DMS53 (cell line): ENCODE measurements around the gene SCN4A.
"Not testable (repeated sequence)": the region's sequence is repeated elsewhere in the genome, so short reads cannot be mapped to it uniquely, and the experiment has no call there.

Experiments used
- DNase-seq: peaks from one replicate; lab custom pipeline; 2025; lab: John Stamatoyannopoulos, UW

SCN4A gene

GRCh38 chr17:63934183-63935112, 38.3 kb downstream of the SCN4A start:
- DNase-seq, result no peak

GRCh38 chr17:63933598-63933997, 39.1 kb downstream of the SCN4A start:
- no peak for DNase-seq

GRCh38 chr17:63932721-63933120, 40.0 kb downstream of the SCN4A start:
- DNase-seq, result no peak

- DNase-seq, result no peak
These were observed 40.6 kb downstream of the SCN4A start, which contains the start of gene CD79B for GRCh38 chr17:63931981-63932561. TSS of gene CD79B (minus strand) at chr17:63932331. CDS start at chr17:63932261, 70 bp downstream.

GRCh38 chr17:63930951-63931575, 41.7 kb downstream of the SCN4A start:
- DNase-seq, result no peak

GRCh38 chr17:63929860-63930766, 42.6 kb downstream of the SCN4A start:
- DNase-seq, result no peak

GRCh38 chr17:63928966-63929695, 43.6 kb downstream of the SCN4A start:
- DNase-seq, result no peak

- no peak for DNase-seq
These were observed 44.5 kb downstream of the SCN4A start for GRCh38 chr17:63928172-63928666.

- no peak for DNase-seq
These were observed 45.1 kb downstream of the SCN4A start for GRCh38 chr17:63927464-63928171.

GRCh38 chr17:63926164-63926563, 46.6 kb downstream of the SCN4A start:
- DNase-seq, result no peak

- no peak for DNase-seq
These were observed 47.1 kb downstream of the SCN4A start for GRCh38 chr17:63925615-63926014.

- not testable (repeated sequence) for DNase-seq
These were observed 50.3 kb downstream of the SCN4A start for GRCh38 chr17:63922402-63922801.

GRCh38 chr17:63920779-63921178, 51.9 kb downstream of the SCN4A start:
- not testable (repeated sequence) for DNase-seq

- DNase-seq, result peak; percentile 10
These were observed 52.7 kb downstream of the SCN4A start for GRCh38 chr17:63920050-63920449.

GRCh38 chr17:63919311-63919723, 53.4 kb downstream of the SCN4A start:
- peak; percentile 67 for DNase-seq

GRCh38 chr17:63918789-63919305, 53.9 kb downstream of the SCN4A start, which contains the start of gene GH1:
TSS of gene GH1 (minus strand) at chr17:63918839. CDS start at chr17:63918776, 63 bp downstream.
- not testable (repeated sequence) for DNase-seq

- DNase-seq, result no peak
These were observed 54.4 kb downstream of the SCN4A start for GRCh38 chr17:63918305-63918704.

GRCh38 chr17:63917646-63918045, 55.1 kb downstream of the SCN4A start:
- no peak for DNase-seq

GRCh38 chr17:63917206-63917605, 55.5 kb downstream of the SCN4A start:
- not testable (repeated sequence) for DNase-seq
